NCI-H1417 treated with DMSO at 0.1 percent for 48 hours (cell line): ENCODE measurements around the gene FJX1.

Experiments used
- DNase-seq: peaks from one replicate; lab custom pipeline; 2025; lab: John Stamatoyannopoulos, UW

Gene FJX1

DNA sequence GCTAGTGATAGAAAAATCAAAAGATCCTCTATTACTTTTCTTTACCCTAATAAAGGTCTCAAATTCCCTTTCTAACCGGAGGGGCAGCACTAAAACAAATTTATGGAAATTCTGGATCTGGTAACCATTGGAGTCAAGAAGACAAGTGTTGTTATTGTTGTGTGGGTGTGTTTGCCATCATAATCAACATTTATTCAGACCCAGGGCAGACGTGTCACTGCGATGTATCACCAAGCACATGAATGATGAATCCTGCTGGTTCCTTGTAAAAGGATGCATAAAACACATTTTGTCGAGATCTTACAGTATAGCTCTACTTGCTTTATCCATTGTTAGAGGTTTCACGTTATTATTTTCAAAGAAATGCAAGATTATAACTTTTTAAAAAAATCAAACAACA, 12.1 kb upstream of the FJX1 start:
- no peak for DNase-seq

DNA sequence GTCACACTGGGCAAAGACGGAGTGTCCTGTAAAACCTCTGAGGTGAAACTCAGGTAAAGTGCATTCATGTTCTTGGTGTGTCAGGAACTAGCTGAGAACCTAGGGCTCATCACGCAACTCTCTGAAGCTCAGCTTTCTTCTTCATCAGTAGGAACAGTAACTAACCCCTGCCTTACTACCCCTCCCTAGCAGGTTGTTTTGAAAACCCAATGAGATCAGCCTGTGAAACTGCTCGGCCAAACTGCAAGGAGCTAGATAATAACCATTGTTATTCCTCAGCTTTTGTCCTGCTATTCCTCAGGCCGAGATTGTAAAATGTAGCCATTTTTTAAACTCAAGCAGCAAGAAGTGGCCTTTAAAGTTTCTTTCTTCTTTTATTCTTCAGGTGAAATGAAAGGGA, 9.8 kb upstream of the FJX1 start:
- no peak for DNase-seq

- DNase-seq: no peak
Observed at GRCh38 chr11:35609656-35610055, 8.6 kb upstream of the FJX1 start.

- no peak for DNase-seq
Observed at GRCh38 chr11:35610631-35611030, 7.6 kb upstream of the FJX1 start.

DNA sequence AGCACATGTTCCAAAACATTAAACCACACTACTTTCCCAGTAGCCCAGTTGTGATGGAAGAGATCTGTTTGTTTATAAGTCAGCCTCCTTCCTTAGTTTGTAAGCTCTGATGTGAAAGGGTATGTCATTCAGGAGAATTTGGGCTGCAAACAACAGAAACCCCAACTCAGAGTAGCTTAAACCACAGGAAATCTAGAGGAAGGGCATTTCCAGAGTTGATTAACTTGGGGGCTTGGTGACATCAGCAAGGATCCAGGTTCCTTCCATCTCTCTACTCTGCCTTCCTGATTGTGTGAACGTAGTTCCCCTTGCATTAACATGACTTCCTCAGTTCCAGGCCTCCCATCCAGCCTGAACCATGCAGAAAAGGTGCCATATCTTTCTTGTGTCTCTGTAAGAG, 6.5 kb upstream of the FJX1 start:
- DNase-seq: no peak

GRCh38 chr11:35614939-35615569, 3.2 kb upstream of the FJX1 start:
- DNase-seq: no peak

DNA sequence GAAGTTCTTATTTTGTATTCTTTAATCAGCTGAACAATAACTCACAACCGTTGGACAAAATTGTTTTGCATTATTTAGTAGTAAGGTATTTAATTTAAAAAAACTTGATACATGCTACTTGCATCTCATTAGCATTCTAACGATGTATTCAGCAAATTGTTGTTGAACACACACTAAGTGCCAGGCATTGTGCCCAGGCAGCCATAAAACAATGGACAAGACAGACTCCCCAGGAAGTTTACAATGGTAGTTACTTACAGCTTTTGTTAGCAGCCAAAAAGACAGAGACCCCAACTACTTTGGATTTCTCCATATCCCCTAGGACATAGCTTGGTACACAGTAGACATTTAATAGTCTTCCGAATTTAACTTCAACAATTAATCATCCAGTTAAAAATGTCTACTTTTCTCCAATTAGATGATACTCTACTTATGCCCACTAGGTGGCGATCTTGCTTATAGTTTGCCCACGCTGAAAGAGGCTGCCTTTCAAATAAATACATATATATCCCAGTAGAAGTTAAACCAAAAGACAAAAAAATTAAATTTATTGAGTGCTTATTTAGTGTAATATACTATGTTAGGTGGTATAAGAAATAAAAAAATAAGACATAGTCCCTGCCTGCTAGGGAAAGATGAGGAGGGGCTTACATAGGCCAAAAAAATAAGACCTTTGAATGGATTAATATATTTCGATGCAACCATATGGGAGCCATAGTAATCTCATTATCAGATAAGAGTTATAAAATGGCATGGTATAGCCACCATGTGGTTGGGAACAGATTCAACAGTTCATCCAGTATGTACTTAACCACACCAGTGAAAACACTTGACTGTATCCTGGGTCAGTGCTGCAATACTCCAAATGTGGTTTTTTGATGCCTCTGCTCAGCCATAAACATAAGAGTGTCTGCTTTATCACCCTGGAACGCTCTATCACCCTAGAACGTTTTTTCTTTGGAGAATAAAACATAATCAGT, 2.0 kb upstream of the FJX1 start:
- peak; percentile 66 for DNase-seq

DNA sequence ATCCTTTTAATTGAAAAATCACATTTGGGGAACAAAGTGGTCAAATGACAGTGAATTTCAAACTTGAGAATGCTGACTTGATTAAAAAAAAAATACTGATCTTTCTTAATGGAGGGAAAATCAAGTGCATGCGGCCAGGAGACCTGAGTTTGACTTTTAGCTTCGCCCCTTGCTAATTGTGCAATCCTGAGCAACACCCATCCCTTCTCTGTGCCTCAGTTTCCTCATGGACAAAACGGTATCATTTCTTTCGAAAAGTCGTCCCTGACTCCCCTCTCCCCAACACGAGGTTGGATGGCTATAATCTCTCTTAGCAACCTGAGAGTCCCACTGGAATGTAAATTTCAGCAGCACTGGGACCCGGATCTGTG, 959 bp upstream of the FJX1 start:
- no peak for DNase-seq

DNA sequence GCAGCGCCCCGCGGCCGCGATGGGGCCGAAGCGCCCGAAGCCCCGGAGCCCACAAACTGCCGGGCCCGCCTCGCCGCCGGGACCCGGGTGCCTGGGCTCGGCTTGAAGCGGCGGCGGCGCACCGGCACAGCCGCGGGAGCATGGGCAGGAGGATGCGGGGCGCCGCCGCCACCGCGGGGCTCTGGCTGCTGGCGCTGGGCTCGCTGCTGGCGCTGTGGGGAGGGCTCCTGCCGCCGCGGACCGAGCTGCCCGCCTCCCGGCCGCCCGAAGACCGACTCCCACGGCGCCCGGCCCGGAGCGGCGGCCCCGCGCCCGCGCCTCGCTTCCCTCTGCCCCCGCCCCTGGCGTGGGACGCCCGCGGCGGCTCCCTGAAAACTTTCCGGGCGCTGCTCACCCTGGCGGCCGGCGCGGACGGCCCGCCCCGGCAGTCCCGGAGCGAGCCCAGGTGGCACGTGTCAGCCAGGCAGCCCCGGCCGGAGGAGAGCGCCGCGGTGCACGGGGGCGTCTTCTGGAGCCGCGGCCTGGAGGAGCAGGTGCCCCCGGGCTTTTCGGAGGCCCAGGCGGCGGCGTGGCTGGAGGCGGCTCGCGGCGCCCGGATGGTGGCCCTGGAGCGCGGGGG, 346 bp downstream of the FJX1 start:
- no peak for DNase-seq

DNA sequence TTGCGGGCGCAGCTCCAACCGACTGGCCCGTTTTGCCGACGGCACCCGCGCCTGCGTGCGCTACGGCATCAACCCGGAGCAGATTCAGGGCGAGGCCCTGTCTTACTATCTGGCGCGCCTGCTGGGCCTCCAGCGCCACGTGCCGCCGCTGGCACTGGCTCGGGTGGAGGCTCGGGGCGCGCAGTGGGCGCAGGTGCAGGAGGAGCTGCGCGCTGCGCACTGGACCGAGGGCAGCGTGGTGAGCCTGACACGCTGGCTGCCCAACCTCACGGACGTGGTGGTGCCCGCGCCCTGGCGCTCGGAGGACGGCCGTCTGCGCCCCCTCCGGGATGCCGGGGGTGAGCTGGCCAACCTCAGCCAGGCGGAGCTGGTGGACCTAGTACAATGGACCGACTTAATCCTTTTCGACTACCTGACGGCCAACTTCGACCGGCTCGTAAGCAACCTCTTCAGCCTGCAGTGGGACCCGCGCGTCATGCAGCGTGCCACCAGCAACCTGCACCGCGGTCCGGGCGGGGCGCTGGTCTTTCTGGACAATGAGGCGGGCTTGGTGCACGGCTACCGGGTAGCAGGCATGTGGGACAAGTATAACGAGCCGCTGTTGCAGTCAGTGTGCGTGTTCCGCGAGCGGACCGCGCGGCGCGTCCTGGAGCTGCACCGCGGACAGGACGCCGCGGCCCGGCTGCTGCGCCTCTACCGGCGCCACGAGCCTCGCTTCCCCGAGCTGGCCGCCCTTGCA, 1.0 kb downstream of the FJX1 start:
- DNase-seq: no peak

DNA sequence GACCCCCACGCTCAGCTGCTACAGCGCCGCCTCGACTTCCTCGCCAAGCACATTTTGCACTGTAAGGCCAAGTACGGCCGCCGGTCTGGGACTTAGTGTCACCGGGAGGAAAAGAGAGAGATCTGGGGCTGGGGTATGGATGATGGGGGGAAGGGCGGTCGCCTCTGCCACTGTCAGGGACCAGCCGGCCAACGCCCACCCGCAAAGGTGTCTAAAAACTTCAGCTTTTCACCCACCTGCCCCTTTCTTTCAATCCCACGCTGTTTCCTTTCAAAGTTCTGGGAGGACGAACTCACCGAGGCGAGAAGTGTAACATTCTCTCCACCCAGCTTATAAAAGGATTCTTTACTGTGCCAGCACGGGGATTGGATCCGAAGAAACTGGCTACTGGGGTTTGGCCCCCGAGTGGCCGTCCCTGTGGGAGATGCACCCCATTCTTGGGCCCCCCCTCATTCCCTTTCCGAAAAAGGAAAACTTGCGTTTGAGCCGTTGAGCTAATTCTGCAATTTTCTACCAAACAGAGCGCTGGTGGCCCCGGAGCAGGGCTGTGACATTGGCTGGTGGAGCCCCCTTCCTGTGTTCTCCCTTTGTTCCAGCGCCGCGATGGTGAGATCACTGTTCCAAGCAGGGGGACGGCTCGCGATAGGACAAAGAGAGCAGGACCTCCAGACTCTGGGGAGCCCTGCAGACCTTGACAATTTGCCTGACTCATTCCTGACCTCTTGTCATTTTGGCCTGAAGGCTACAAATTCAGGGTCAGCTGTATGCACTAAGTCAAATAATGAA, 1.8 kb downstream of the FJX1 start:
- DNase-seq: no peak

- DNase-seq: no peak
Observed at GRCh38 chr11:35620795-35621194, 2.5 kb downstream of the FJX1 start.

DNA sequence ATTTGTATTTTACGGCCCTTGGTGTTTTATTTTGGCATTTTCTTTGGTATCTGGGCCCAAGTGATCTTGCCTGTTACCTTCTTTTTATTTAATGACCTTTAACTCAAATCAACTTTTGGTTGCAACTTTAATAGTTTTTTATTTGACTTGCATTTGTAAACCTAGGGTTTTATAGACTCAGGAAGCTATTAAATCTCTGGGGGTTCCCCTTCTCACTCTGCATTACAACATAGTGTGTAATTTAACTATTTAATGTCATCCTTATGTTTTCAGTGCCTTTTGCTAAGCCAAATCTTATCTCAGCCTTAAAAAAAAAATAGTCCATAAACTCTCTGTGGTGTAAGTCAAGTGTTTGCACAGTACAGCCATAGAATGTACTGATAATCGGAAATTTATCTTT, 3.4 kb downstream of the FJX1 start:
- no peak for DNase-seq

DNA sequence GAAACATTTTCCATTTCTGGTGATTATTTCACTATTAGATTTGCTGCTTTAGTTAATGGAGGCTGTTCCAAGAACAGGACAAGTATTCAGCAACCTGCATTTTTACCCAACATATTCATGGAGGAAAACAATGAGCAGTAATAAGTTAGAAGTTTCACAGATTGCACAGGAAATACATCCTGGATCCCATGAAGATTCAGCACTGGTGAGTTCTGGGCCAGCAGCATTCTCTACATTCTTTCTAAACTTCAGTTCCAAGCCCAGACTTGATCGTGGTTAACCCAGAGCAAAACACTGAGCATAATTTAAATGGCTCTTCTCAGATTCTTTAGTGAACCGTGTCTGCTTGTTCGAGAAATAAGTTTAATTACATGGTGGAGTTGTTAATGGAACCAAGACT, 3.8 kb downstream of the FJX1 start:
- no peak for DNase-seq

- DNase-seq: no peak
Observed at GRCh38 chr11:35623621-35624168, 5.4 kb downstream of the FJX1 start.

DNA sequence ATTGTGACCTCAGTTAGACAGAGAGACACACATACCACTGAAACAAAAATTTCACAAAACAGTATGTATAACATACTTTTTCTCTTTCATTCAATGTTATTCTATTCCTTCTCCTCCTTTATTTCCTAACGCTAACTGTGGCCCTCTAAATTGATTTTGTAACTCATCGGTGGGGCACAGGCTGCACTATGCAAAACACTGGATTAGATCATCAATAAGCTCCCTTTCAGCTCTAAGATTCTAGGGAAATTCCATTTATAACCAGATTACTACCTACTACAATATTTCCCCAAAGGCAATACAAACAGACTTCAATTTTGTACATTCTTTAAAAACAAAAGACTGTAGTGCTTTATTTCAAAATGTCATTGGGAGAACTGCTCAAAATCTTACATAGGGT, 6.1 kb downstream of the FJX1 start:
- DNase-seq: no peak

DNA sequence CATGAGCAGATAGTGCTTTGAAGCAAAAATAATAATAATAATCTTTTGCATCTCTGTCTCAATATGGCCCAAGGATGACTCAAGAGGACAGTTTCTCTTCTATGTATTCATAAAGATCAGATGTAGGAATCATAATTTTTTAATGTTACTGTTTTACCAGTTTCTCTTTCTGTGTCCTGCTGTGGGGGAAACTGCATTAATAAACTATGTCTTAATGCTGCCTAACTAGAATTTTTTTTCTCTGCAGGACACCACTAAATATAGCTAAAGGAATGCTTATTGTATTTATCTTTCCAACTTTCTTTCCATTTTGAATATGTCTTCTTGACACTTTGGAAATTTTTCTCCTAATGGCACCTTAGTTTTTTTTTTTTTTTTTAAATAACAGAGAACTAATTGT, 6.5 kb downstream of the FJX1 start:
- no peak for DNase-seq

DNA sequence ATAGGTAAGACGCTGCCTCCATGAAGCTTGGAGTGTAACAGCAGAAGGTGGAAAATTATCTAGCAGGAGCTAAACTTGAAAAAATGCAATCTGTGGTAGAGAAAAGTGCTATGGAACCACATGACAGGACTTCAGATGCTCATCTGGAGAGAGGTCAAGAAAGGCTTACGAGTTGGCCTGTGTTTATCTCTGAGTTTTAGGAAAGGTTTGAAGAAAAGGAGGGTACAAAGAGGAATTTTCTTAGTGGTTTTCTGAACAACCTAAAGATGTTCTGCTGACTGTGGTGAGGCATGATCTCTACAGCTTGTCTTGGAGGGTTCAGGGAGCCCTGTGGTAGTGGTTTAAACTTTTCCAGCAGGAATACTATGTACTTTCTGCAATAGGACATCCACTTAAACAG, 8.2 kb downstream of the FJX1 start:
- DNase-seq: no peak

- DNase-seq: no peak
Observed at GRCh38 chr11:35629511-35629910, 11.3 kb downstream of the FJX1 start.

DNA sequence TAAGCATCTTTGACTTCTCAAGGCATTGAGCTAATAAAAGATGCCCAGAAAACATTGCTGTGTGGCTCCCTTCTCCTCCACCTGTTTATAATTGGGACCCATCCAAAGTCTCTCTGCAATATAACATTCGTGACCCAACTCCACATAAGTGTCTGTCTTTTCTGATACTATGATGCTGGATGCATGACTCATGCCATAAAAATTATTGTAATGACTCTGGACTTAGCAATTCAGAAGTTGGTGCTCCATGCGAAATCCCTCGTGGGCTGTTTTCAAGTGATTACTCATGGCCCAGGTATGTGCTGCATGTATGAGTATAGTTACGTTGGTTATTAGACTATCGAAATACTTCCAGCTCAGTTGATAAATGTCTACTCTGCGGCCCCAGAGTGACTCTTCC, 11.7 kb downstream of the FJX1 start:
- no peak for DNase-seq

- no peak for DNase-seq
Observed at GRCh38 chr11:35631891-35632290, 13.6 kb downstream of the FJX1 start.
